ENCODE results near the gene ARHGAP5.
A peak's percentile ranks its signal among the peaks of the same experiment; 100 is the strongest.

Gene ARHGAP5

GRCh38 chr14:32059702-32060101, 17.4 kb upstream of the ARHGAP5 start:
- Histone ChIP-seq H3K4me3 (no peak overlapping the region), H3K27ac (no peak overlapping the region)
- no peak for DNase-seq (ENCODE audit: low spot score)
- TF ChIP-seq CTCF (IDR thresholded peaks at IDR 0.05): no peak

GRCh38 chr14:32064931-32065330, 12.2 kb upstream of the ARHGAP5 start:
- H3K4me3 ChIP-seq: no peak overlapping the region
- no peak overlapping the region for H3K27ac ChIP-seq
- no peak for TF ChIP-seq CTCF (IDR thresholded peaks at IDR 0.05)
- DNase-seq (ENCODE audit: low spot score): no peak

- Histone ChIP-seq H3K4me3 (no peak overlapping the region), H3K27ac (no peak overlapping the region)
- DNase-seq (ENCODE audit: low spot score): no peak
- TF ChIP-seq CTCF (IDR thresholded peaks at IDR 0.05): no peak
Observed at GRCh38 chr14:32068708-32069107, 8.4 kb upstream of the ARHGAP5 start.

GRCh38 chr14:32070282-32070681, 6.8 kb upstream of the ARHGAP5 start:
- TF ChIP-seq CTCF (IDR thresholded peaks at IDR 0.05): no peak
- no peak overlapping the region for H3K27ac ChIP-seq
- H3K4me3 ChIP-seq: no peak overlapping the region
- DNase-seq (ENCODE audit: low spot score): no peak

GRCh38 chr14:32072676-32073075, 4.4 kb upstream of the ARHGAP5 start:
- H3K4me3 ChIP-seq: no peak overlapping the region
- no peak for TF ChIP-seq CTCF (IDR thresholded peaks at IDR 0.05)
- DNase-seq (ENCODE audit: low spot score): no peak
- H3K27ac ChIP-seq: peak overlapping the region; percentile 17 to 43

GRCh38 chr14:32073537-32074189, 3.4 kb upstream of the ARHGAP5 start:
- TF ChIP-seq CTCF (IDR thresholded peaks at IDR 0.05): peak; percentile 53
- Histone ChIP-seq H3K4me3 (no peak overlapping the region), H3K27ac (peak overlapping the region; percentile 38 to 43)
- DNase-seq (ENCODE audit: low spot score): no peak

- no peak for TF ChIP-seq CTCF (IDR thresholded peaks at IDR 0.05)
- Histone ChIP-seq H3K27ac (peak overlapping the region; percentile 97 to 100), H3K4me3 (peak overlapping the region; percentile 93)
- DNase-seq (ENCODE audit: low spot score): no peak
Observed at GRCh38 chr14:32074887-32075572, 2.1 kb upstream of the ARHGAP5 start.
